Kidney (tissue), 14 donors: ENCODE measurements around the gene NEGR1. TPM values are rescaled to one million over a fixed set of nuclear protein-coding genes. Genes with fewer than 3 reads are reported as not detected.

Experiments
- DNase-seq, 5 donors: peaks; one replicate each; pipeline ENCODE4 v3.0.0-alpha.2; 2013 to 2020
- FAIRE-seq: peaks from 2 replicates; lab custom pipeline; 2012; peaks lifted over from hg19 to GRCh38; lab: Jason Lieb, UNC
- H3K27ac ChIP-seq, 2 donors: one replicate each; pipeline ENCODE4 v1.7.0; 2013; ENCODE audit warnings: low read depth in 2 of 2, low read length in 2 of 2, inconsistent platforms in 1 of 2
- H3K27me3 ChIP-seq: one replicate; pipeline ENCODE4 v1.7.1; 2013; ENCODE audit warnings: low read length, inconsistent platforms; ENCODE audit not compliant: control insufficient read depth, insufficient read depth
- H3K36me3 ChIP-seq, 3 donors: one replicate each; pipeline versions ENCODE4 v1.7.0 to v1.7.1; 2013; ENCODE audit warnings: low read length in 3 of 3, control low read depth in 1 of 3, inconsistent platforms in 1 of 3; ENCODE audit not compliant: insufficient read depth in 3 of 3, control insufficient read depth in 2 of 3
- H3K4me1 ChIP-seq, 3 donors: one replicate each; pipeline versions ENCODE4 v1.7.0 to v1.7.1; 2013; ENCODE audit warnings: low read length in 3 of 3, inconsistent platforms in 1 of 3, low read depth in 1 of 3; ENCODE audit not compliant: control insufficient read depth in 2 of 3, insufficient read depth in 2 of 3
- H3K4me3 ChIP-seq, 3 donors: one replicate each; pipeline versions ENCODE4 v1.7.0 to v1.8.1; 2013; ENCODE audit warnings: low read length in 3 of 3, control low read depth in 1 of 3, inconsistent platforms in 1 of 3
- H3K9ac ChIP-seq, 3 donors: one replicate each; pipeline versions ENCODE4 v1.7.0 to v1.7.1; 2013; ENCODE audit warnings: low read length in 3 of 3, control low read depth in 1 of 3, inconsistent platforms in 1 of 3
- H3K9me3 ChIP-seq, 3 donors: one replicate each; pipeline versions ENCODE4 v1.7.0 to v1.7.1; 2013; ENCODE audit warnings: low read length in 3 of 3, control low read depth in 1 of 3, inconsistent platforms in 1 of 3; ENCODE audit not compliant: control insufficient read depth in 2 of 3, insufficient read depth in 1 of 3
- CTCF ChIP-seq: IDR thresholded peaks from 3 replicates; pipeline ENCODE4 v1.5.1; 2012; ENCODE audit warnings: mild to moderate bottlenecking, moderate library complexity, borderline replicate concordance; ENCODE audit not compliant: insufficient read depth; ENCODE audit errors: extremely low read depth
- intact Hi-C: fragments of 100-400 bp; cut with DNase I; formaldehyde crosslinking; loops from one replicate; pipeline ENCODE4 v1.11.1; 2022
- polyA plus RNA-seq: library from polyadenylated mRNA; stranded (reverse); fragments of 350-450 nt; fragmentation: Illumina TruSeq; extraction: RNeasy Lipid Tissue Mini Kit (QIAGEN cat#74804); gene quantifications from one replicate; pipeline ENCODE4 v1.2.3, GENCODE V29; 2014; ENCODE audit warnings: low read depth, low replicate concordance; ENCODE audit not compliant: insufficient read depth
- total RNA-seq: library from RNA; stranded (reverse); fragmentation: NEBNext Ultra II Directional; extraction: Animal tissue kit (Norgen Biotek cat#: 25700); gene quantifications from one replicate; pipeline ENCODE4 v1.2.1, GENCODE V29; 2021
- donor health status: control.
- donor health status: control.
- donor health status: control.
- donor health status: control.
- donor health status: control.
- donor health status: DM: yes; HTN: yes; CAD: no.
- donor health status: Normal renal cell carcinoma (clear cell type).

NEGR1 gene
- total and polyA plus RNA-seq, 2 donors from 2014 or later, result 3.0 to 10.2 TPM

DNA sequence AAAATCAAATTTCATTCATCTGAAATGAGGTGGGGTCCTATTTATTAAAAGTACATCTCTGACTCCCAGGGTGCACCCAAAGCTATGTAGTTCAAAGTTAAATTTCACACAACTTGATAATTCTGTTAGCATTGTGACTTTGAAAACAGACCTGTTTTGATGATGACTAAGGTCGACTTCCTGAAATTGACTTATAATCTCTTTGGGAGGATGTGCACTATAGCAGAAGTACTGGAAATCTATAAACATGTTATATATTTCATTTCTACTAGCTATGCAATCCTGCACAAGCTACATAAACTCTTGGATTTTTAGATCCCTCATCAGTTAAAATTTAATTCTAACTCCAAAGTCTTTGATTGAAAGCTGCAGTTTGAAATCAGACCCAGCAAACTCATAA, 507.6 kb downstream of the NEGR1 start:
- intact Hi-C loops, result no loop called here
- no peak for DNase-seq
- H3K9ac ChIP-seq, result no peak overlapping the region
- H3K27ac ChIP-seq, result no peak overlapping the region
- H3K4me3 ChIP-seq, result no peak overlapping the region
- FAIRE-seq, result no peak
- no peaks in the 10 kb centered on the region for H3K36me3 ChIP-seq
- no peaks in the 10 kb centered on the region for H3K27me3 ChIP-seq
- no peaks in the 10 kb centered on the region for H3K9me3 ChIP-seq
- H3K4me1 ChIP-seq, result no peaks in the 10 kb centered on the region
- TF ChIP-seq CTCF, result no peak

- H3K4me1 ChIP-seq, result no peaks in the 10 kb centered on the region
- DNase-seq (no peak), FAIRE-seq (no peak)
- H3K4me3 ChIP-seq, result no peak overlapping the region
- H3K27me3 ChIP-seq, result no peaks in the 10 kb centered on the region
- intact Hi-C loops, result no loop called here
- TF ChIP-seq CTCF, result no peak
- H3K9me3 ChIP-seq, result no peaks in the 10 kb centered on the region
- H3K9ac ChIP-seq, result no peak overlapping the region
- H3K36me3 ChIP-seq, result no peaks in the 10 kb centered on the region
- H3K27ac ChIP-seq, result no peak overlapping the region
Measured at GRCh38 chr1:71770121-71770520, 512.2 kb downstream of the NEGR1 start.

DNA sequence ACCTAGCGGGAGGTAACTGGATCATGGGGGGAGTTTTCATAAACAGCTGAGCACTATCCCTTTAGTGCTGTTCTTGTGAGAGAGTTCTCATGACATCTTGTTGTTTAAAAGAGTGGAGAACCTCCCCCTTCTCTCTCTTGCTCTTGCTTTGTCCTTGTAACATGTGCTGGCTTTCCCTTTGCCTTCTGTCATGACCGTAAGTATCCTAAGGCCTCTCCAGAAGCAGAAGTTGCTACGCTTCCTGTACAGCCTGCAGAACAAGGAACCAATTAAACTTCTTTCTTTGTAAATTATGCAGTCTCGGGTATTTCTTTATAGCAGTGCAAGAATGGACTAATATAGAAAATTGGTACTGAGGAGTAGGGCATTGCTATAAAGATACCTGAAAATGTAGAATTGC, 515.6 kb downstream of the NEGR1 start:
- Histone ChIP-seq H3K9ac (no peak overlapping the region), H3K36me3 (no peaks in the 10 kb centered on the region), H3K4me3 (no peak overlapping the region), H3K27ac (no peak overlapping the region), H3K4me1 (no peaks in the 10 kb centered on the region), H3K9me3 (no peaks in the 10 kb centered on the region), H3K27me3 (no peaks in the 10 kb centered on the region)
- no peak for DNase-seq
- FAIRE-seq, result no peak
- TF ChIP-seq CTCF, result no peak
- intact Hi-C loops, result no loop called here

DNA sequence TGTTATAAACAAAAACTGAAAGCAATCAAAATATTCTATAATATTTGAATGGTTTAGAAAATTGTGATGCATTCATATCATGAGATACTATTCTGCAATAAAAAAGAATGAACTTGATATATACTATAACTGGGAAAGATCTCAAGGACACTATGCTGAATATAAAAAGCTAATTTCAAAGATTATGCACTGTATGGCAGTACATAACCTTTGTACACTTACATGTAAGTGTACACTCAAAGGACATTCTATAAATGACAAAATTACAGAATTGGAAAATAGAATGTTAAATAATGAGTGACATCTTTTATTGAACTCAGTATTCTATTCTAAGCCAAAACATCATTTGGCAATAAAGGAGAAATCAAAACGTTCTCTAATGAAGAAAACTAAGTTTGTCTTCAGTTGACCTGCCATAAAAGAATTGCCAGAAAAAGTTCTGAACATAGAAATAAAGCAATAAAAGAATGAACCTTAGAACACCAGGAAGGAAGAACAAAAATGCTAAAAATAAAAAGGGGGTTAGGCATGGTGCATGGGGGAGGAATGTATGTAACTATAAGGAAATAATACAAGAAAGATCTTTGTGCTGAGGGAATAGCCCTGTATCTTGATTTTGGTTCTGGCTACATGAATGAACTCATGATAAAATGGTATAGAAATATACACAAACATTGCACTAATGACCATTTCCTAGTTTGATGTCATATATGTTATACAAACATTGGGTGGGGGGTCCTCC, 519.7 kb downstream of the NEGR1 start:
- DNase-seq (no peak), FAIRE-seq (no peak)
- intact Hi-C loops, result no loop called here
- no peaks in the 10 kb centered on the region for H3K9me3 ChIP-seq
- no peaks in the 10 kb centered on the region for H3K4me1 ChIP-seq
- no peaks in the 10 kb centered on the region for H3K36me3 ChIP-seq
- no peak overlapping the region for H3K9ac ChIP-seq
- no peak overlapping the region for H3K4me3 ChIP-seq
- H3K27me3 ChIP-seq, result no peaks in the 10 kb centered on the region
- TF ChIP-seq CTCF, result no peak
- H3K27ac ChIP-seq, result no peak overlapping the region
